K562 (cell line): ENCODE data around the gene MKS1. TPM values are rescaled to one million over a fixed set of nuclear protein-coding genes. Genes with fewer than 3 reads are reported as not detected.

Experiments used
- DNMT1 ChIP-seq: fragments of 450-650 bp; IDR thresholded peaks from 2 replicates; pipeline ENCODE4 v1.6.1; 2016; ENCODE audit warnings: antibody characterized with exemption, mild to moderate bottlenecking
- EHMT2 ChIP-seq: fragments of 450-650 bp; IDR thresholded peaks from 2 replicates; pipeline ENCODE4 v1.6.1; 2018; ENCODE audit warnings: antibody characterized with exemption
- FOSL1 ChIP-seq: fragments of 200-800 bp; sonication (Bioruptor generic); conservative IDR thresholded peaks from 2 replicates; pipeline ENCODE4 v1.6.1; 2016; ENCODE audit warnings: missing genetic modification characterization, missing compliant biosample characterization
- FUS ChIP-seq: fragments of 200-400 bp; formaldehyde crosslinking; optimal IDR thresholded peaks from 2 replicates; pipeline ENCODE3; 2017; ENCODE audit warnings: low read depth, low read length
- HNRNPH1 ChIP-seq: fragments of 200-400 bp; formaldehyde crosslinking; optimal IDR thresholded peaks from 2 replicates; pipeline ENCODE3; 2017; ENCODE audit warnings: low read depth, mild to moderate bottlenecking, low read length, moderate library complexity
- HNRNPUL1 ChIP-seq: fragments of 200-400 bp; formaldehyde crosslinking; IDR thresholded peaks from 2 replicates; pipeline ENCODE4 v1.6.1; 2017; ENCODE audit warnings: low read length
- KLF16 ChIP-seq: IDR thresholded peaks from 2 replicates; pipeline ENCODE4 v1.6.1; 2016; ENCODE audit warnings: antibody characterized with exemption
- MAFG ChIP-seq: fragments of 450-650 bp; conservative IDR thresholded peaks from 2 replicates; pipeline ENCODE4 v1.6.1; 2016; ENCODE audit warnings: missing genetic modification characterization, missing compliant biosample characterization
- NFIC ChIP-seq: fragments of 450-650 bp; IDR thresholded peaks from 2 replicates; pipeline ENCODE4 v1.6.1; 2017; ENCODE audit warnings: mild to moderate bottlenecking, inconsistent platforms
- RFX5 ChIP-seq: IDR thresholded peaks from 2 replicates; pipeline ENCODE4 v1.6.1; 2011; ENCODE audit warnings: low read depth, mild to moderate bottlenecking, improper control_type of control experiment, low read length
- SMAD3 ChIP-seq: fragments of 450-650 bp; formaldehyde crosslinking; conservative IDR thresholded peaks from 2 replicates; pipeline ENCODE4 v1.4.0; 2020; ENCODE audit warnings: mild to moderate bottlenecking
- XRCC4 ChIP-seq: IDR thresholded peaks from one replicate; pipeline ENCODE4 v1.6.1; 2011; ENCODE audit not compliant: insufficient read depth, insufficient read length; ENCODE audit errors: extremely low read depth
- YBX1 ChIP-seq: fragments of 450-650 bp; IDR thresholded peaks from 2 replicates; pipeline ENCODE4 v1.7.1; 2016; ENCODE audit warnings: mild to moderate bottlenecking
- ZNF212 ChIP-seq: fragments of 450-650 bp; formaldehyde crosslinking; IDR thresholded peaks from 2 replicates; pipeline ENCODE4 v1.4.0; 2020; ENCODE audit warnings: mild to moderate bottlenecking
- ZNF551 ChIP-seq: fragments of 250-450 bp; sonication (Bioruptor Pico); IDR thresholded peaks from 2 replicates; pipeline ENCODE4 v1.5.0; 2021; ENCODE audit warnings: mild to moderate bottlenecking, moderate library complexity
- ZZZ3 ChIP-seq: fragments of 450-650 bp; IDR thresholded peaks from 2 replicates; pipeline ENCODE4 v1.6.1; 2016; ENCODE audit warnings: antibody characterized with exemption, mild to moderate bottlenecking, moderate library complexity
- polyA plus RNA-seq, 8 experiments: library from polyadenylated mRNA; depleted of rRNA in 4 of 8; stranded (reverse) in 5 of 8; unstranded in 3 of 8; fragments of >200 nt; fragmentation: Nextera tagmentation in 2 of 8; fragmentation: Illumina TruSeq in 1 of 8; extraction: Ambion mirVana in 2 of 8; extraction: Trizol in 1 of 8; gene quantifications; 2 replicates each; pipeline versions ENCODE4 v1.2.1 to v1.2.3, GENCODE V29; 2011 to 2014; ENCODE audit warnings: inconsistent platforms in 1 of 8, missing spikeins in 1 of 8
- total RNA-seq, 7 experiments: library from RNA; depleted of rRNA in 6 of 7; stranded (reverse); fragments of >200 nt in 6 of 7; fragmentation: Illumina TruSeq in 2 of 7; extraction: Trizol in 2 of 7; gene quantifications; 2 replicates each; pipeline versions ENCODE4 v1.2.1 to v1.2.3, GENCODE V29; 2011 to 2021; ENCODE audit warnings: low replicate concordance in 1 of 7
- TF ChIP-seq, protein P1 (sequence below): fragments of 250-450 bp; sonication (Bioruptor Pico); IDR thresholded peaks from 2 replicates; pipeline ENCODE4 v1.5.0; 2021; ENCODE audit warnings: mild to moderate bottlenecking, borderline replicate concordance
- TF ChIP-seq, protein P2 (sequence below): sonication (generic); formaldehyde crosslinking; IDR thresholded peaks from 2 replicates; pipeline ENCODE4 v1.8.0; 2022; ENCODE audit warnings: mild to moderate bottlenecking, low read depth, missing genetic modification reagents
- TF ChIP-seq, protein P3 (sequence below): fragments of 200-800 bp; sonication (Bioruptor generic); IDR thresholded peaks from 2 replicates; pipeline ENCODE4 v1.6.1; 2017; ENCODE audit warnings: missing genetic modification characterization, missing compliant biosample characterization
- TF ChIP-seq, protein P4 (sequence below): fragments of 200-800 bp; sonication (Bioruptor generic); IDR thresholded peaks from 2 replicates; pipeline ENCODE4 v1.6.1; 2016; ENCODE audit warnings: missing genetic modification characterization, missing compliant biosample characterization

Gene MKS1
- total and polyA plus RNA-seq, 9 of the 15 experiments (the other 6 are each of a cell fraction or from before 2014, with no cell fraction given), result 16.3 to 31.0 (median 25.9) TPM

DNA sequence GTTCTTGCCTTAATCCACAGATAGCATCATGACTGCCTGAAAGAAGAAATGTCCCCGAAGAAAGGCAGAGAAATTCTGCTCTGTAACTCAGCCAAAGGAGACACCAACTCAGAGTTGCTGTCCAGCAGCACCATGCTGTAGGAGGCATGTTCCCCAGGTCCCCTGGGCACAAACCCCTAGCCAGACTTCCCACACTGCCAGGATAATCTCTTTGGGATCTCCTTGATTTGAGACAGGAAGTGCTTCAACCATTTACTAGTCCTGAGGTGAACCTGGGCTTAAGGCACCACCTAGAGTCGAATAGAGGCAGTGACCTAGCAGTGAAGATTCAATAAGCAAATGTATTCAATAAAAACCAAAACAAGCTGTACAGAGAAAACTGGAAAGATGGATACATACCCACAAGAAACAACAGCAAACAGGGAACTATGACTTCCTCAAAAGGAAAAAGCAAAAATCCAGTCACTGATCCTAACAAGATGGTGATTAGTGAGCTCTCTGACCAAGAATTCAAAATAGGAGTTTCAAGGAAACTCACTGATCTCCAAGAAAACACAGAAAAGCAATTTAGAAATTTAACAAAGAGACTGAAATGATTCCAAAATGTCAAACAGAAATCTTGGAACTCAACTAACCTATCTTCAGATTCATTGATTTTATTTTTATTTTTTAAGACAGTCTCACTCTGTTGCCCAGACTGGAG, 46.5 kb downstream of the MKS1 start (continued):
- TF ChIP-seq, protein P1, sequence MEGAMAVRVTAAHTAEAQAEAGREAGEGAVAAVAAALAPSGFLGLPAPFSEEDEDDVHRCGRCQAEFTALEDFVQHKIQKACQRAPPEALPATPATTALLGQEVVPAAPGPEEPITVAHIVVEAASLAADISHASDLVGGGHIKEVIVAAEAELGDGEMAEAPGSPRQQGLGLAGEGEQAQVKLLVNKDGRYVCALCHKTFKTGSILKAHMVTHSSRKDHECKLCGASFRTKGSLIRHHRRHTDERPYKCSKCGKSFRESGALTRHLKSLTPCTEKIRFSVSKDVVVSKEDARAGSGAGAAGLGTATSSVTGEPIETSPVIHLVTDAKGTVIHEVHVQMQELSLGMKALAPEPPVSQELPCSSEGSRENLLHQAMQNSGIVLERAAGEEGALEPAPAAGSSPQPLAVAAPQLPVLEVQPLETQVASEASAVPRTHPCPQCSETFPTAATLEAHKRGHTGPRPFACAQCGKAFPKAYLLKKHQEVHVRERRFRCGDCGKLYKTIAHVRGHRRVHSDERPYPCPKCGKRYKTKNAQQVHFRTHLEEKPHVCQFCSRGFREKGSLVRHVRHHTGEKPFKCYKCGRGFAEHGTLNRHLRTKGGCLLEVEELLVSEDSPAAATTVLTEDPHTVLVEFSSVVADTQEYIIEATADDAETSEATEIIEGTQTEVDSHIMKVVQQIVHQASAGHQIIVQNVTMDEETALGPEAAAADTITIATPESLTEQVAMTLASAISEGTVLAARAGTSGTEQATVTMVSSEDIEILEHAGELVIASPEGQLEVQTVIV, result no peak
- TF ChIP-seq ZNF551 (CRISPR knock-in tag), result no peak
- TF ChIP-seq EHMT2, result 0 out of 2 replicates have a peak, but pooled peaks have one; percentile 10
- TF ChIP-seq, protein P2, sequence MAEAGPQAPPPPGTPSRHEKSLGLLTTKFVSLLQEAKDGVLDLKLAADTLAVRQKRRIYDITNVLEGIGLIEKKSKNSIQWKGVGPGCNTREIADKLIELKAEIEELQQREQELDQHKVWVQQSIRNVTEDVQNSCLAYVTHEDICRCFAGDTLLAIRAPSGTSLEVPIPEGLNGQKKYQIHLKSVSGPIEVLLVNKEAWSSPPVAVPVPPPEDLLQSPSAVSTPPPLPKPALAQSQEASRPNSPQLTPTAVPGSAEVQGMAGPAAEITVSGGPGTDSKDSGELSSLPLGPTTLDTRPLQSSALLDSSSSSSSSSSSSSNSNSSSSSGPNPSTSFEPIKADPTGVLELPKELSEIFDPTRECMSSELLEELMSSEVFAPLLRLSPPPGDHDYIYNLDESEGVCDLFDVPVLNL (CRISPR knock-in tag), result no peak
- no peak for TF ChIP-seq HNRNPUL1
- TF ChIP-seq YBX1, result no peak
- TF ChIP-seq MAFG (tag), result no peak
- no peak for TF ChIP-seq ZNF212 (CRISPR knock-in tag)
- no peak for TF ChIP-seq SMAD3 (CRISPR knock-in tag)
- TF ChIP-seq RFX5, result no peak
- TF ChIP-seq HNRNPH1, result no peak
- no peak for TF ChIP-seq NFIC
- TF ChIP-seq FOSL1 (tag), result no peak
- TF ChIP-seq DNMT1, result no peak
- TF ChIP-seq KLF16, result no peak
- TF ChIP-seq, protein P3, sequence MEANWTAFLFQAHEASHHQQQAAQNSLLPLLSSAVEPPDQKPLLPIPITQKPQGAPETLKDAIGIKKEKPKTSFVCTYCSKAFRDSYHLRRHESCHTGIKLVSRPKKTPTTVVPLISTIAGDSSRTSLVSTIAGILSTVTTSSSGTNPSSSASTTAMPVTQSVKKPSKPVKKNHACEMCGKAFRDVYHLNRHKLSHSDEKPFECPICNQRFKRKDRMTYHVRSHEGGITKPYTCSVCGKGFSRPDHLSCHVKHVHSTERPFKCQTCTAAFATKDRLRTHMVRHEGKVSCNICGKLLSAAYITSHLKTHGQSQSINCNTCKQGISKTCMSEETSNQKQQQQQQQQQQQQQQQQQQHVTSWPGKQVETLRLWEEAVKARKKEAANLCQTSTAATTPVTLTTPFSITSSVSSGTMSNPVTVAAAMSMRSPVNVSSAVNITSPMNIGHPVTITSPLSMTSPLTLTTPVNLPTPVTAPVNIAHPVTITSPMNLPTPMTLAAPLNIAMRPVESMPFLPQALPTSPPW (CRISPR knock-in tag), result no peak
- TF ChIP-seq, protein P4, sequence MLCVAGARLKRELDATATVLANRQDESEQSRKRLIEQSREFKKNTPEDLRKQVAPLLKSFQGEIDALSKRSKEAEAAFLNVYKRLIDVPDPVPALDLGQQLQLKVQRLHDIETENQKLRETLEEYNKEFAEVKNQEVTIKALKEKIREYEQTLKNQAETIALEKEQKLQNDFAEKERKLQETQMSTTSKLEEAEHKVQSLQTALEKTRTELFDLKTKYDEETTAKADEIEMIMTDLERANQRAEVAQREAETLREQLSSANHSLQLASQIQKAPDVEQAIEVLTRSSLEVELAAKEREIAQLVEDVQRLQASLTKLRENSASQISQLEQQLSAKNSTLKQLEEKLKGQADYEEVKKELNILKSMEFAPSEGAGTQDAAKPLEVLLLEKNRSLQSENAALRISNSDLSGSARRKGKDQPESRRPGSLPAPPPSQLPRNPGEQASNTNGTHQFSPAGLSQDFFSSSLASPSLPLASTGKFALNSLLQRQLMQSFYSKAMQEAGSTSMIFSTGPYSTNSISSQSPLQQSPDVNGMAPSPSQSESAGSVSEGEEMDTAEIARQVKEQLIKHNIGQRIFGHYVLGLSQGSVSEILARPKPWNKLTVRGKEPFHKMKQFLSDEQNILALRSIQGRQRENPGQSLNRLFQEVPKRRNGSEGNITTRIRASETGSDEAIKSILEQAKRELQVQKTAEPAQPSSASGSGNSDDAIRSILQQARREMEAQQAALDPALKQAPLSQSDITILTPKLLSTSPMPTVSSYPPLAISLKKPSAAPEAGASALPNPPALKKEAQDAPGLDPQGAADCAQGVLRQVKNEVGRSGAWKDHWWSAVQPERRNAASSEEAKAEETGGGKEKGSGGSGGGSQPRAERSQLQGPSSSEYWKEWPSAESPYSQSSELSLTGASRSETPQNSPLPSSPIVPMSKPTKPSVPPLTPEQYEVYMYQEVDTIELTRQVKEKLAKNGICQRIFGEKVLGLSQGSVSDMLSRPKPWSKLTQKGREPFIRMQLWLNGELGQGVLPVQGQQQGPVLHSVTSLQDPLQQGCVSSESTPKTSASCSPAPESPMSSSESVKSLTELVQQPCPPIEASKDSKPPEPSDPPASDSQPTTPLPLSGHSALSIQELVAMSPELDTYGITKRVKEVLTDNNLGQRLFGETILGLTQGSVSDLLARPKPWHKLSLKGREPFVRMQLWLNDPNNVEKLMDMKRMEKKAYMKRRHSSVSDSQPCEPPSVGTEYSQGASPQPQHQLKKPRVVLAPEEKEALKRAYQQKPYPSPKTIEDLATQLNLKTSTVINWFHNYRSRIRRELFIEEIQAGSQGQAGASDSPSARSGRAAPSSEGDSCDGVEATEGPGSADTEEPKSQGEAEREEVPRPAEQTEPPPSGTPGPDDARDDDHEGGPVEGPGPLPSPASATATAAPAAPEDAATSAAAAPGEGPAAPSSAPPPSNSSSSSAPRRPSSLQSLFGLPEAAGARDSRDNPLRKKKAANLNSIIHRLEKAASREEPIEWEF (CRISPR knock-in tag), result no peak
- no peak for TF ChIP-seq FUS
- TF ChIP-seq XRCC4, result no peak
- TF ChIP-seq ZZZ3, result no peak
